ENCODE data around the gene RAMP3.

DNA sequence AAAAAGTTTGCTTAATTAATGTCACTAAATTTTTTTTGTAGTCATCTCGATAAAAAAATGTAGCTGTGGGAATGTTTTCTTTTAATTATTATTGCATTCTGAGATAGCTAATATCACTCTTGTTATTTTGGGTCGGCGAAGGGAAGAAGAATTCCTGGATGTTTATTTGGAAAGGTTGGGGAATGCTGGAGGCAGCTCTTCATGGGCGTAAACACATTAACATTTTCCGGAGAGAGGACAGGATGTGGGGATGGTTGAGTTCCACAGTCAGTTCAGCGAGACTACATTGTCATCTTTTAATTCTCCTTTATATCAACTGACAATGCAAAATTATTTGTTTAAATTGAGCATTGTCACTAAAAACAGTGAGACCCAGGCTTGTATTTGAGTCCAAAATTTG is 72.5 kb downstream of the RAMP3 start:
- TF ChIP-seq, protein P1, sequence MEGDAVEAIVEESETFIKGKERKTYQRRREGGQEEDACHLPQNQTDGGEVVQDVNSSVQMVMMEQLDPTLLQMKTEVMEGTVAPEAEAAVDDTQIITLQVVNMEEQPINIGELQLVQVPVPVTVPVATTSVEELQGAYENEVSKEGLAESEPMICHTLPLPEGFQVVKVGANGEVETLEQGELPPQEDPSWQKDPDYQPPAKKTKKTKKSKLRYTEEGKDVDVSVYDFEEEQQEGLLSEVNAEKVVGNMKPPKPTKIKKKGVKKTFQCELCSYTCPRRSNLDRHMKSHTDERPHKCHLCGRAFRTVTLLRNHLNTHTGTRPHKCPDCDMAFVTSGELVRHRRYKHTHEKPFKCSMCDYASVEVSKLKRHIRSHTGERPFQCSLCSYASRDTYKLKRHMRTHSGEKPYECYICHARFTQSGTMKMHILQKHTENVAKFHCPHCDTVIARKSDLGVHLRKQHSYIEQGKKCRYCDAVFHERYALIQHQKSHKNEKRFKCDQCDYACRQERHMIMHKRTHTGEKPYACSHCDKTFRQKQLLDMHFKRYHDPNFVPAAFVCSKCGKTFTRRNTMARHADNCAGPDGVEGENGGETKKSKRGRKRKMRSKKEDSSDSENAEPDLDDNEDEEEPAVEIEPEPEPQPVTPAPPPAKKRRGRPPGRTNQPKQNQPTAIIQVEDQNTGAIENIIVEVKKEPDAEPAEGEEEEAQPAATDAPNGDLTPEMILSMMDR (IDR thresholded peaks at IDR 0.05): no peak
- no peak for TF ChIP-seq POLR2A (IDR thresholded peaks at IDR 0.05)

All from uterus (tissue), 2 donors.